Stomach (tissue), 4 donors: ENCODE results near the gene DDHD1.

ENCODE experiments used
- CTCF ChIP-seq, 7 experiments: fragments of 450-650 bp in 4 of 7; fragments of 200-600 bp in 3 of 7; sonication (generic) in 3 of 7; IDR thresholded peaks; one replicate each; pipeline ENCODE4 v1.5.1; 2016 to 2019; ENCODE audit warnings: antibody characterized with exemption in 7 of 7, control low read depth in 2 of 7, mild to moderate bottlenecking in 1 of 7
- POLR2A ChIP-seq, 4 donors: fragments of 450-650 bp; IDR thresholded peaks; one replicate each; pipeline ENCODE4 v1.6.1; 2016; ENCODE audit warnings: antibody characterized with exemption in 4 of 4, control low read depth in 2 of 4, mild to moderate bottlenecking in 1 of 4, moderate library complexity in 1 of 4
- POLR2AphosphoS5 ChIP-seq, 3 donors: sonication (generic); formaldehyde crosslinking; IDR thresholded peaks; one replicate each; pipeline ENCODE4 v1.6.1; 2016; ENCODE audit warnings: antibody characterized with exemption in 3 of 3

- TF ChIP-seq POLR2A (IDR thresholded peaks at IDR 0.05) (no peak), POLR2AphosphoS5 (IDR thresholded peaks at IDR 0.05) (no peak), CTCF (IDR thresholded peaks at IDR 0.05) (no peak)
Measured at GRCh38 chr14:53002576-53002975, 150.5 kb downstream of the DDHD1 start.
